GM12891 (cell line): ENCODE results near the gene ZNF593.

Source experiments
- DNase-seq: peaks from one replicate; pipeline ENCODE4 v3.0.0; 2011; ENCODE audit warnings: low spot score; ENCODE audit not compliant: insufficient read length
- FAIRE-seq: peaks from 2 replicates; lab custom pipeline; 2011; peaks lifted over from hg19 to GRCh38; lab: Jason Lieb, UNC
- PAX5 ChIP-seq: IDR thresholded peaks from 2 replicates; pipeline ENCODE4 v1.6.1; 2011; ENCODE audit warnings: low read length, moderate library complexity, mild to moderate bottlenecking; ENCODE audit not compliant: insufficient read depth, severe bottlenecking
- POLR2A ChIP-seq: IDR thresholded peaks from 2 replicates; pipeline ENCODE4 v1.6.1; 2011; ENCODE audit warnings: low read depth, low read length, control low read depth
- POLR2AphosphoS5 ChIP-seq: IDR thresholded peaks from 2 replicates; pipeline ENCODE4 v1.6.1; 2011; ENCODE audit warnings: low read depth, low read length, control low read depth
- POU2F2 ChIP-seq: IDR thresholded peaks from 2 replicates; pipeline ENCODE4 v1.6.1; 2011; ENCODE audit warnings: low read depth, mild to moderate bottlenecking, control low read depth, low read length, moderate library complexity
- SPI1 ChIP-seq: IDR thresholded peaks from 2 replicates; pipeline ENCODE4 v1.6.1; 2011; ENCODE audit warnings: low read depth, low read length, control low read depth
- TAF1 ChIP-seq: IDR thresholded peaks from 2 replicates; pipeline ENCODE4 v1.6.1; 2011; ENCODE audit warnings: low read depth, low read length, control low read depth

Gene ZNF593

GRCh38 chr1:26181586-26182382 is 12.1 kb downstream of the ZNF593 start:
- TF ChIP-seq POU2F2 (no peak), SPI1 (no peak), PAX5 (no peak), POLR2AphosphoS5 (no peak), POLR2A (no peak), TAF1 (no peak)
- FAIRE-seq (no peak), DNase-seq (no peak)

- FAIRE-seq (no peak), DNase-seq (no peak)
- TF ChIP-seq POLR2A (no peak), POU2F2 (no peak)
Observed at GRCh38 chr1:26182383-26182696, 12.6 kb downstream of the ZNF593 start.

- no peak for DNase-seq
- FAIRE-seq: no peak
- TF ChIP-seq POLR2AphosphoS5 (no peak), TAF1 (no peak)
Observed at GRCh38 chr1:26184086-26184485, 14.4 kb downstream of the ZNF593 start.

GRCh38 chr1:26184883-26185282 is 15.2 kb downstream of the ZNF593 start:
- no peak for FAIRE-seq
- no peak for DNase-seq
- no peak for TF ChIP-seq POLR2AphosphoS5
- TF ChIP-seq POLR2A: no peak
- TF ChIP-seq SPI1: no peak
- no peak for TF ChIP-seq TAF1
- no peak for TF ChIP-seq PAX5
- TF ChIP-seq POU2F2: no peak

GRCh38 chr1:26187882-26188281 is 18.2 kb downstream of the ZNF593 start:
- no peak for FAIRE-seq
- TF ChIP-seq POU2F2 (no peak), POLR2A (no peak), TAF1 (no peak), PAX5 (no peak), SPI1 (no peak), POLR2AphosphoS5 (no peak)

GRCh38 chr1:26188477-26188876 is 18.8 kb downstream of the ZNF593 start:
- FAIRE-seq (no peak), DNase-seq (no peak)
- TF ChIP-seq PAX5 (no peak), POU2F2 (no peak), TAF1 (no peak), POLR2AphosphoS5 (no peak), POLR2A (no peak), SPI1 (no peak)

More at GRCh38 chr1:26187882-26188281, 18.2 kb downstream of the ZNF593 start:
- DNase-seq: no peak

GRCh38 chr1:26189331-26189730 is 19.6 kb downstream of the ZNF593 start:
- DNase-seq: no peak
- no peak for FAIRE-seq
- no peak for TF ChIP-seq POLR2AphosphoS5
- TF ChIP-seq POU2F2: no peak
- no peak for TF ChIP-seq POLR2A
- TF ChIP-seq TAF1: no peak
- no peak for TF ChIP-seq SPI1
- TF ChIP-seq PAX5: no peak

GRCh38 chr1:26189751-26190275 is 20.1 kb downstream of the ZNF593 start:
- no peak for FAIRE-seq
- TF ChIP-seq POLR2A (no peak), TAF1 (no peak)
- DNase-seq: no peak

GRCh38 chr1:26190373-26190987 is 20.8 kb downstream of the ZNF593 start, which contains the start of gene CATSPER4:
Gene CATSPER4, plus strand, starts transcription at chr1:26190602. Its CDS starts 26 bp downstream, at chr1:26190628.
- no peak for TF ChIP-seq POLR2AphosphoS5
- TF ChIP-seq POU2F2: no peak
- DNase-seq (no peak), FAIRE-seq (no peak)

GRCh38 chr1:26191739-26192138 is 22.0 kb downstream of the ZNF593 start:
- TF ChIP-seq POLR2A: no peak
- no peak for TF ChIP-seq PAX5
- no peak for TF ChIP-seq POU2F2
- no peak for TF ChIP-seq TAF1
- TF ChIP-seq POLR2AphosphoS5: no peak
- TF ChIP-seq SPI1: no peak
- no peak for DNase-seq
- no peak for FAIRE-seq

- TF ChIP-seq POU2F2 (no peak), TAF1 (no peak), POLR2A (no peak), POLR2AphosphoS5 (no peak), PAX5 (no peak), SPI1 (no peak)
- FAIRE-seq (no peak), DNase-seq (no peak)
Observed at GRCh38 chr1:26195805-26196204, 26.1 kb downstream of the ZNF593 start.
